DMS153 treated with DMSO at 0.1 percent for 48 hours (cell line): Measurements from ENCODE around the gene LSM14B.
"Not testable (repeated sequence)": the region's sequence is repeated elsewhere in the genome, so short reads cannot be mapped to it uniquely, and the experiment has no call there.

Source experiments
- DNase-seq: peaks from one replicate; lab custom pipeline; 2025; ENCODE audit not compliant: unreplicated experiment; lab: John Stamatoyannopoulos, UW

LSM14B gene

GRCh38 chr20:62146019-62146755, 23.9 kb downstream of the LSM14B start:
- no peak for DNase-seq

DNA sequence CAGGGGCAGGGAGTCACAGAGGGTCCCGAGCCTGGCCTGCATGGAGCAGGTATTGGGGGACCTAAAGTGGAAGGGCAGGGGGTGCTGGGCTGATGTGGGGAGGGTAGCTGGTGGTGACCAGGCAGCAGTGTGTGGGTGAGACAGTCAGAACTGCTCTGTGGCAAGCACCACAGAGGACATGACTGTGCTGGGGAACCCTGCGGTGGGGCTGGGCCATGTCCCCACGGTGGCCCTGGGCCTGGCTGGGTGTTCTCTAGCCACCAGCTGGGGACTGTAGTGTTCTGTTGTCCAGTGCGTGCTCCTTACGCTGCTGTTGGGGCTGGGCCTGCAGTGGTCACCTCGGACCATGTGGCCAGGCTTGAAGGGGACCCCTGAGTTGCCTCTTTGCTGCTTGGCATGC, 24.9 kb downstream of the LSM14B start:
- no peak for DNase-seq

GRCh38 chr20:62147528-62147927, 25.3 kb downstream of the LSM14B start:
- no peak for DNase-seq

DNA sequence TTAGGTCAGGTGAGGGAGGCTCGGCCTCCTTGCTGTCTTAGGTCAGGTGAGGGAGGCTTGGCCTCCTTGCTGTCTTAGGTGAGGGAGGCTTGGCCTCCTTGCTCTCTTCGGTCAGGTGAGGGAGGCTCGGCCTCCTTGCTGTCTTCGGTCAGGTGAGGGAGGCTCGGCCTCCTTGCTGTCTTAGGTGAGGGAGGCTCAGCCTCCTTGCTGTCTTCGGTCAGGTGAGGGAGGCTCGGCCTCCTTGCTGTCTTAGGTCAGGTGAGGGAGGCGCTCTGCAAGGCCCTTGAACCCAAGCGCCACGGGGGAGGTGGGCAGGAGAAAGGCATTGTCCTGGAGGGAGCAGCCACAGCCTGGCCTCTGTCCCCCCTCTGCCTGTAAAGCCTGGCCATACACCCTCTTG, 26.1 kb downstream of the LSM14B start:
- not testable (repeated sequence) for DNase-seq

- DNase-seq: no peak
These were observed 26.6 kb downstream of the LSM14B start for GRCh38 chr20:62148908-62149314.

- no peak for DNase-seq
These were observed 27.4 kb downstream of the LSM14B start for GRCh38 chr20:62149532-62150309.

DNA sequence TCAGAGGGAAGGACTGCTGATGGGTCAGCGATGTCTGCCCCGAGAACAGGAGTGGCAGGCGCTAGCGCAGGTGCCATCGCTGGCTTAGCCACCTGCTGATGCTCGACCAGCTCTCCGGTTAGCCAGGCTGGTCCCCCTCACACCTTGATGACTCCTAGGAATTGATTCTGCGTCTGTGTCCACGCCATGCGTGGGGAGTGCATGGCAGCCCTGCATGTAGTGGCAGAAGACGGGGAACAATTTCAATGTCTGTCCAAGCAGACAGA, 28.0 kb downstream of the LSM14B start:
- DNase-seq: no peak

GRCh38 chr20:62151225-62151624, 28.9 kb downstream of the LSM14B start:
- no peak for DNase-seq

DNA sequence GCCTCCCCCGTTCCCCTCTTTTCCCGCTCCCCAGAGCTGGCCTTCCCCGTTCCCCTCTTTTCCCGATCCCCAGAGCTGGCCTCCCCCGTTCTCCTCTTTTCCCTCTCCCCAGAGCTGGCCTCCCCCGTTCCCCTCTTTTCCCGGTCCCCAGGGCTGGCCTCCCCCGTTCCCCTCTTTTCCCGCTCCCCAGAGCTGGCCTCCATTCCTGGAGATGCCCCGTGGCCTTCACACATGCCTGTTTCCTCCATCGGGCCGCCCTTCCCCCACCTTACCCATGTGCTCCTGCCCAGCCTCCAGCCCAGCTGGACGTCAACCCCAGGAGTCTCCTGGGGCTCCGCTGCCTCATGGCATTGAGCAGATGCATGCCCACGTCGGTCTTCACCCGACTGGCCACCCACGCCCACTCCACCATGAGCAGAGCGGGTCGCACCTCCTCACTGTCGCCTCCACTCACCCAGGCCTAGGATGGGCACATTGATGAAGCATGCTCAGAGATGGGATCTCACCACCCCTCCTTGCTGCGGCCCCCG, 29.6 kb downstream of the LSM14B start:
- no peak for DNase-seq

DNA sequence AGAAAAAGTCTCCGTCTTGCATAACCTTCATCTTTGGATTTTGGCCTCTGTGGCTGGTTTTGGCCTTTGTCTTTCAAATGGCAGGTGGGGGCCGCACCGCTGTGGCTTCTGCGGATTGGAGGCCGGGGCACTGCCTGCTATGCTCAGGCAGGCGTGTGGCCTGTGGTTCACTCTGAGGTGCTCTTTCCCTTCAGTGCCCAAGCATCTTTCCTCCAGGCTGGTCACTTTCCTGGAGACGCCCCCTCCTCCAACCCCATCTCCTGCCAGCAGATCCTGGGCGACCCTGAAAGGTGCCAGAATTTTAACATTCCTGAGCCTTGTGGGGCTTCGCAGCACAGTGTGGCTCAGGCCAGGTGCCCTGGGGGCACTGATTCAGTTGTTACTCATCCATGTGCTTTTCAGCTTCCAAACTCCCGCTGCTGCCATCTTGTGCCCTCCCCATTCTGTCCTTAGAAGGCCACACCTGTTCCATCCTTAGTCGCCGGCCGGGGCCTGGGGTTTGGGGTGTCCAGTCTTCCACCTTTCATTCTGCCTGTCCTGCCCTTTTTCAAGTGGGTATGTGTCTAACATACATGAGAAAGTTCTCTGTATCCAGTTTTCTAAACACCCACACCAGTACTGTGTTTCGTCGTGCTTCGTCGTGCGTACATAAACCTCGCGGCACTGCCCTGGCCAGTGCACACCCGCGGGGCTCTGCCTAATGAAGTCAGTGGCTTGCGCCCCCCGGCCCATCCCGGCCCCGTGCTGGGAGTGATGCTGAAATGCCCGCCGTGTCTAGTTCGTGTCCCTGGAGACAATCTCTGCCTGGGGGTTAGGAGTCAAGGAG, 33.4 kb downstream of the LSM14B start:
- no peak for DNase-seq

- DNase-seq: no peak
These were observed 33.9 kb downstream of the LSM14B start for GRCh38 chr20:62156254-62156556.

GRCh38 chr20:62156592-62157386, 34.5 kb downstream of the LSM14B start:
- DNase-seq: peak; percentile 3

DNA sequence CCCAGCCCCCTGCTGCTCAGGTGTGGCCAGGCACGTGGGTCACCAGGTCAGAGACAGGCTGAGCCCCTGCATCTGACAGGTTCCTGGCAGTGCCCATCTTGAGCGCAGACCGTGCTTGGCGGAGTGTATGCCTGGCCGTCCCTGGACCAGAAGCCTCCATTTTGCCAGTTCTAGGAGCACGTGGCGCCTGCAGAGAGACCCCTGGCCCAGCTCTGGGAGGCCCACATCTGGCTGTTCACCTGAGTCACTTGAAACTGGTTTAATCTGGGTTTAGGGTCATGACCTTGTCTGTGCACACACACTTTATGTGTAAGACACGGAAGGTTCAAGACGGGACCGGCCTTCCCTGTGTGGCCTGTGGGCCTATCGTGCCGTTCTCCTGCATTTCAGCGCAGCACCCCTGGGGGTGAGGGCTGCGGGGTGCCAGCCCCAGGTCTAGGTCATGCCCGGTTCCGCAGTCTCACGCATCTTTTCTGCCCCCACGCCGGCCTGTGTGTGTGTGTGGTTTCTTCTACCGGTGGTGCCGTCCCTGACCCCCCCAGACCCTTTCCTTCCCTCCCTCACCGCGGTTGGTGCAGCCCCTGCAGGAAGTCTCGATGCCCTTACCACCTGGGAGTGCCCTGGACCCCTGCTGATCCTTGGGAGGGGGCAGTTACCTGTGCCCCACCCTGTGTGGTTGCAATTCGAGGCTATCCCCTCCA, 35.3 kb downstream of the LSM14B start:
- no peak for DNase-seq

- no peak for DNase-seq
These were observed 35.8 kb downstream of the LSM14B start for GRCh38 chr20:62158088-62158400.

GRCh38 chr20:62158541-62158940, 36.3 kb downstream of the LSM14B start:
- DNase-seq: no peak

DNA sequence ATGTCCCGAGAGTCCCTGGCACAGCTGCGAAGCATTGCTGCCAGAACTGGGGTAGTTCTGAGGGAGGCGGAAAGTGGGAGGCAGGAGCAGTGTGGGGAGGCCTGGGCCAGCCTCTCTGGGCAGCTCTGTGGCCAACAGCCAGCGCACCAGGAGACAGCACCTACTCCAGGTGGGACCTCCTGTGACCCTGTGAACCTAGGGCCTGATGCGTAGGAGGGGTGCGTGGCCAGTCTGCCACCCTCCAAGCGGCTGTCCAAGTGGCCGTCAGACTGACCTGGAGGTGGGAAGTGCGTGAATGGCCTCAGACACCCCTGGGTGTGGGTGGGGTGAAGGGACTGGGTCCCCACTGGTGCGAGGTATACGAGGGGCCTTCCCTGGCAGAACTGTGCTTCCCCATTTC, 36.8 kb downstream of the LSM14B start:
- no peak for DNase-seq

DNA sequence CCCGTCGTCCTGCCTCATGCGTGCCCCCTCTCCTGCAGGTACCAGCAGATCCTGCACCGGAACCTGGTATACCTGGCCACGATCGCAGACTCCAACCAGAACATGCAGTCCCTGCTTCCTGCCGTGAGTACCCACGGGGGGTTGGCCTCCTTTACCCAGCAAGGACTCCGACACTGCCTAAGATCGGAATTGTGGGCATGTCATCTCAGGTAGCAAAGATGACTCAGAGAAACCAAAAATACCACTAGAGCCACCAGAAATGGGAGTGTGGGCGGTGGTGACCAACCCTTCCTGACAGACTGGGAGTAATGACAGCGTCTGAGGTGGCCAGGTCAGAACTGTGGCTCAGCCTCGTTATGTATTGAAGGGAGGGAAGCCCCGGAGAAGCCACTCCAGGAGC, 37.6 kb downstream of the LSM14B start:
- DNase-seq: no peak

GRCh38 chr20:62160253-62160652, 38.0 kb downstream of the LSM14B start:
- no peak for DNase-seq

DNA sequence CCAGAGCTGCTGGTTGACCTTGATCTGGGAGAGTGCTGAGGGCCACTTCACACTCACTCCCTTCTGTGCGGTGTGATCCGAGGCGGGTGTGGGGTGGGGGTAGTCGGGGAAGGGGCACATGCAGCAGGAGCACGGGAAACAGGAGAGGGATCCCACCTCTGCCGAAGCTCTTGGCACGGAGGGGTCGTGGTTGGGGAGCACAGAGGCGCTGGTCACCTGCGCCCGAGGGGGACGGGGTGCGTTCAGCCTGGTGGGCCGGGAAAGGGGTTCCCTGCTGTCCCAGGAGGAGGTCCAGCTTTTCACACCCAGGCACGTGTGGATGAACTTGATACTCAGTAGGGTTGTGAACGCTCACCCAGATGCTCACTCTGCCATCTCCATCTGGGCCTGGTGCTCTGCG, 38.6 kb downstream of the LSM14B start:
- DNase-seq: no peak

DNA sequence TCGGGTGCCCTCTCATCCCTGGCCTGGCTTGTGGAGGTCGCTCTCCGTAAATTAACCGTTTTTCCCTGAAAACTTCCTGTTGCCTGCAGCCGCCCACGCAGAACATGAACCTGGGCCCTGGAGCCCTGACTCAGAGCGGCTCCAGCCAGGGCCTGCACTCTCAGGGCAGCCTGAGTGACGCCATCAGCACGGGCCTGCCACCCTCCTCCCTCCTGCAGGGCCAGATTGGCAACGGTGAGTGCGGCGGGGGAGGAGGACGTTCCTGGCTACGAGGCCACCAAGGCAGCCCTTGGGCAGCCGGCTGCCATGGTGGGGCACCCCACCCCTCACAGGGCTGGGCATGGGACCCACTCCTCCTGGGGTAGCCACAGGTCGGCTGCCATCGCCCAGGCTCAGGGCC, 39.1 kb downstream of the LSM14B start:
- no peak for DNase-seq
